Loucy (cell line): Measurements from ENCODE around the gene VAMP7.

Source experiments
- H2AFZ ChIP-seq: fragments of 200-600 bp; sonication (generic); 2 replicates; pipeline ENCODE4 v1.6.0; 2016; ENCODE audit warnings: antibody characterized with exemption, mild to moderate bottlenecking, low read length, moderate library complexity
- H3F3A ChIP-seq: fragments of 200-600 bp; 2 replicates; pipeline ENCODE4 v1.6.0; 2016; ENCODE audit warnings: antibody characterized with exemption, low read depth, mild to moderate bottlenecking
- H3K27me3 ChIP-seq: fragments of 200-600 bp; sonication (generic); 2 replicates; pipeline ENCODE4 v1.6.1; 2014; ENCODE audit warnings: low read length, mild to moderate bottlenecking; ENCODE audit not compliant: insufficient read depth, poor library complexity, severe bottlenecking
- H3K36me3 ChIP-seq: fragments of 200-600 bp; sonication (generic); 2 replicates; pipeline ENCODE4 v1.6.1; 2016; ENCODE audit warnings: low read length; ENCODE audit not compliant: insufficient read depth
- H3K4me1 ChIP-seq: fragments of 200-600 bp; sonication (generic); 2 replicates; pipeline ENCODE4 v1.5.1; 2014; ENCODE audit warnings: low read length, mild to moderate bottlenecking; ENCODE audit not compliant: insufficient read depth, poor library complexity, severe bottlenecking
- H3K4me2 ChIP-seq: fragments of 200-600 bp; sonication (generic); 2 replicates; pipeline ENCODE4 v1.6.0; 2014; ENCODE audit warnings: antibody characterized with exemption, low read length, low read depth, mild to moderate bottlenecking; ENCODE audit not compliant: poor library complexity, severe bottlenecking
- H3K4me3 ChIP-seq: fragments of 200-600 bp; sonication (generic); 2 replicates; pipeline ENCODE4 v1.5.1; 2014; ENCODE audit warnings: low read length, mild to moderate bottlenecking, mixed read lengths; ENCODE audit not compliant: poor library complexity, severe bottlenecking
- H3K79me2 ChIP-seq: fragments of 200-600 bp; sonication (generic); 2 replicates; pipeline ENCODE4 v1.6.1; 2014; ENCODE audit warnings: low read length; ENCODE audit not compliant: insufficient read depth
- H3K9ac ChIP-seq: fragments of 200-600 bp; sonication (generic); 2 replicates; pipeline ENCODE4 v1.6.0; 2014; ENCODE audit warnings: mild to moderate bottlenecking, low read depth, low read length, moderate library complexity; ENCODE audit not compliant: poor library complexity, severe bottlenecking
- H3K9me2 ChIP-seq: fragments of 200-600 bp; sonication (generic); replicated peaks from 2 replicates; pipeline ENCODE4 v1.6.1; 2016; ENCODE audit warnings: low read depth, low read length, mixed read lengths
- H3K9me3 ChIP-seq: fragments of 200-600 bp; sonication (generic); 2 replicates; pipeline ENCODE4 v1.6.1; 2014; ENCODE audit warnings: mild to moderate bottlenecking, antibody characterized with exemption, low read length, low read depth; ENCODE audit not compliant: insufficient read depth
- H4K20me1 ChIP-seq: fragments of 200-600 bp; sonication (generic); 2 replicates; pipeline ENCODE4 v1.6.0; 2014; ENCODE audit warnings: antibody characterized with exemption, low read length, mild to moderate bottlenecking; ENCODE audit not compliant: insufficient read depth, poor library complexity, severe bottlenecking
- CTCF ChIP-seq: fragments of 200-600 bp; sonication (generic); conservative IDR thresholded peaks from 2 replicates; pipeline ENCODE4 v1.5.1; 2014; ENCODE audit warnings: mild to moderate bottlenecking, antibody characterized with exemption, low read length
- EZH2phosphoT487 ChIP-seq: fragments of 200-600 bp; IDR thresholded peaks from 2 replicates; pipeline ENCODE4 v1.6.1; 2018; ENCODE audit warnings: antibody characterized with exemption, mild to moderate bottlenecking, moderate library complexity, borderline replicate concordance

Gene VAMP7

GRCh38 chrX:155857561-155857960 lies 23.6 kb upstream of the VAMP7 start:
- Histone ChIP-seq H3K79me2 (no peaks in the 10 kb centered on the region), H3K4me1 (peaks cover 4% of the 10 kb centered on the region), H3K27me3 (no peaks in the 10 kb centered on the region), H3K36me3 (no peaks in the 10 kb centered on the region), H4K20me1 (no peaks in the 10 kb centered on the region), H3K9ac (no peak overlapping the region), H3K4me3 (no peak overlapping the region), H2AFZ (no peak overlapping the region), H3K4me2 (peak overlapping the region; percentile 27), H3F3A (no peaks in the 10 kb centered on the region), H3K9me3 (no peaks in the 10 kb centered on the region), H3K9me2 (no peaks in the 10 kb centered on the region)
- TF ChIP-seq EZH2phosphoT487 (no peak), CTCF (peak; percentile 55)

- no peak overlapping the region for H3K4me2 ChIP-seq
- H3K27me3 ChIP-seq: no peaks in the 10 kb centered on the region
- H4K20me1 ChIP-seq: no peaks in the 10 kb centered on the region
- H3K9me2 ChIP-seq: no peaks in the 10 kb centered on the region
- H3K9me3 ChIP-seq: no peaks in the 10 kb centered on the region
- peak overlapping the region; percentile 52; the same call in 1 of the 2 replicates for H2AFZ ChIP-seq
- H3K9ac ChIP-seq: no peak overlapping the region
- no peaks in the 10 kb centered on the region for H3K79me2 ChIP-seq
- H3K4me3 ChIP-seq: no peak overlapping the region
- peaks cover 5% of the 10 kb centered on the region for H3K4me1 ChIP-seq
- TF ChIP-seq EZH2phosphoT487 (no peak), CTCF (peak; percentile 44)
- no peaks in the 10 kb centered on the region for H3K36me3 ChIP-seq
- H3F3A ChIP-seq: no peaks in the 10 kb centered on the region
Observed at GRCh38 chrX:155864655-155865054, 16.5 kb upstream of the VAMP7 start.

- H3K9me3 ChIP-seq: no peaks in the 10 kb centered on the region
- no peaks in the 10 kb centered on the region for H3K36me3 ChIP-seq
- no peak overlapping the region for H3K9ac ChIP-seq
- H3K4me1 ChIP-seq: peaks cover 10% of the 10 kb centered on the region
- no peaks in the 10 kb centered on the region for H3K79me2 ChIP-seq
- no peaks in the 10 kb centered on the region for H3K27me3 ChIP-seq
- H3F3A ChIP-seq: no peaks in the 10 kb centered on the region
- H4K20me1 ChIP-seq: no peaks in the 10 kb centered on the region
- H2AFZ ChIP-seq: no peak overlapping the region
- TF ChIP-seq CTCF: no peak
- no peak for TF ChIP-seq EZH2phosphoT487
- no peak overlapping the region for H3K4me2 ChIP-seq
- H3K9me2 ChIP-seq: no peaks in the 10 kb centered on the region
- no peak overlapping the region for H3K4me3 ChIP-seq
Observed at GRCh38 chrX:155865193-155865592, 16.0 kb upstream of the VAMP7 start.
